ENCODE measurements around the gene IGF1R. TPM values are rescaled to one million over a fixed set of nuclear protein-coding genes. Genes with fewer than 3 reads are reported as not detected.

The IGF1R gene
- total RNA-seq, 1 experiment from 2014 or later = 71.3 TPM

- H3K27me3 ChIP-seq (ENCODE audit: insufficient read depth, low read depth) = no peaks in the 10 kb centered on the region
- peak in 1 of 2 experiments; percentile 25 for DNase-seq
- peak overlapping the region; percentile 92 for H3K4me2 ChIP-seq
- TF ChIP-seq EZH2 (IDR thresholded peaks at IDR 0.05; ENCODE audit: low read depth) = no peak
- TF ChIP-seq CTCF (conservative IDR thresholded peaks at IDR 0.05) = no peak
- H3K79me2 ChIP-seq (ENCODE audit: low read depth) = peaks cover 55% of the 10 kb centered on the region
- no peaks in the 10 kb centered on the region for H3K9me2 ChIP-seq (ENCODE audit: insufficient read depth)
- H3F3A ChIP-seq (ENCODE audit: insufficient read depth, low read depth) = 0 out of 2 replicates have a peak, but pooled peaks cover 6% of the 10 kb centered on the region
- no peaks in the 10 kb centered on the region for H3K9me3 ChIP-seq (ENCODE audit: insufficient read depth, low read depth)
- BruUV-seq (replicated peaks) = no TSS peak
- ChIA-PET POLR2A (ENCODE audit: unreplicated experiment) (no interaction called here), CTCF (interaction anchor here (0.6 kb wide), 2 partner anchors 60 to 144 kb away, joined by 3 to 6 read pairs; no protein-coding TSS in a partner anchor)
- H3K27ac ChIP-seq = peak overlapping the region; percentile 53
- peak overlapping the region; percentile 88 for H3K4me3 ChIP-seq
- intact Hi-C loops (cut with micrococcal nuclease; ENCODE audit: unreplicated experiment) = loop anchor here (2.0 to 10.0 kb wide), 5 partner anchors 129 to 605 kb away; partner anchors contain the start of gene LRRC28
- peaks cover 4% of the 10 kb centered on the region; the same call in 1 of the 2 replicates for H4K20me1 ChIP-seq (ENCODE audit: insufficient read depth)
- H3K4me1 ChIP-seq (replicated peaks; ENCODE audit: insufficient read depth) = peaks cover 29% of the 10 kb centered on the region
- no peaks in the 10 kb centered on the region for H3K36me3 ChIP-seq (ENCODE audit: low read depth)
- peak overlapping the region; percentile 92 for H2AFZ ChIP-seq
Measured at GRCh38 chr15:98649472-98650416, 1.4 kb downstream of the IGF1R start.

GRCh38 chr15:98650417-98651035, 2.2 kb downstream of the IGF1R start:
- TF ChIP-seq CTCF (conservative IDR thresholded peaks at IDR 0.05) (no peak), EZH2 (IDR thresholded peaks at IDR 0.05; ENCODE audit: low read depth) (no peak)
- H3K4me1 ChIP-seq (replicated peaks; ENCODE audit: insufficient read depth) = peaks cover 33% of the 10 kb centered on the region
- peak overlapping the region; percentile 92 for H3K4me2 ChIP-seq
- H3K36me3 ChIP-seq (ENCODE audit: low read depth) = no peaks in the 10 kb centered on the region
- H4K20me1 ChIP-seq (ENCODE audit: insufficient read depth) = peaks cover 6% of the 10 kb centered on the region; the same call in 1 of the 2 replicates
- ChIA-PET POLR2A (ENCODE audit: unreplicated experiment) (no interaction called here), CTCF (no interaction called here)
- H3F3A ChIP-seq (ENCODE audit: insufficient read depth, low read depth) = 0 out of 2 replicates have a peak, but pooled peaks cover 6% of the 10 kb centered on the region
- peak in 1 of 2 experiments; percentile 35 for DNase-seq
- H3K4me3 ChIP-seq = peak overlapping the region; percentile 88
- H3K9me3 ChIP-seq (ENCODE audit: insufficient read depth, low read depth) = no peaks in the 10 kb centered on the region
- peak overlapping the region; percentile 53 for H3K27ac ChIP-seq
- H3K79me2 ChIP-seq (ENCODE audit: low read depth) = peaks cover 63% of the 10 kb centered on the region
- intact Hi-C loops (cut with micrococcal nuclease; ENCODE audit: unreplicated experiment) = loop anchor here (2.0 kb wide), 1 partner anchor 128 kb away; no protein-coding TSS in a partner anchor
- H3K27me3 ChIP-seq (ENCODE audit: insufficient read depth, low read depth) = no peaks in the 10 kb centered on the region
- no TSS peak for BruUV-seq (replicated peaks)
- peak overlapping the region; percentile 92 for H2AFZ ChIP-seq
- no peaks in the 10 kb centered on the region for H3K9me2 ChIP-seq (ENCODE audit: insufficient read depth)

- CTCF ChIA-PET = interaction anchor here (0.6 kb wide), 1 partner anchor 207 kb away, joined by 3 read pairs; no protein-coding TSS in a partner anchor
- no peak for TF ChIP-seq CTCF (conservative IDR thresholded peaks at IDR 0.05)
- no peak for TF ChIP-seq EZH2 (IDR thresholded peaks at IDR 0.05; ENCODE audit: low read depth)
- Histone ChIP-seq H2AFZ (peak overlapping the region; percentile 92), H3F3A (ENCODE audit: insufficient read depth, low read depth) (0 out of 2 replicates have a peak, but pooled peaks cover 6% of the 10 kb centered on the region), H3K36me3 (ENCODE audit: low read depth) (no peaks in the 10 kb centered on the region), H4K20me1 (ENCODE audit: insufficient read depth) (peaks cover 6% of the 10 kb centered on the region; the same call in 1 of the 2 replicates), H3K4me3 (peak overlapping the region; percentile 88), H3K9me3 (ENCODE audit: insufficient read depth, low read depth) (no peaks in the 10 kb centered on the region), H3K27me3 (ENCODE audit: insufficient read depth, low read depth) (no peaks in the 10 kb centered on the region), H3K9me2 (ENCODE audit: insufficient read depth) (no peaks in the 10 kb centered on the region), H3K4me1 (replicated peaks; ENCODE audit: insufficient read depth) (peaks cover 33% of the 10 kb centered on the region), H3K27ac (peak overlapping the region; percentile 53), H3K4me2 (peak overlapping the region; percentile 92), H3K79me2 (ENCODE audit: low read depth) (peaks cover 68% of the 10 kb centered on the region)
- no peak for DNase-seq
- POLR2A ChIA-PET (ENCODE audit: unreplicated experiment) = no interaction called here
- no TSS peak for BruUV-seq (replicated peaks)
- intact Hi-C loops (cut with micrococcal nuclease; ENCODE audit: unreplicated experiment) = loop anchor here (2.0 kb wide), 1 partner anchor 128 kb away; no protein-coding TSS in a partner anchor
Measured at GRCh38 chr15:98651036-98651481, 2.7 kb downstream of the IGF1R start.
